K562 treated with DMSO at 1 percent for 12 hours (cell line): Measurements from ENCODE around the gene ENOX1. TPM values are rescaled to one million over a fixed set of nuclear protein-coding genes. Genes with fewer than 3 reads are reported as not detected.

ENCODE experiments used
- total RNA-seq: library from RNA; unstranded; fragments of 300-600 nt; gene quantifications from 2 replicates; pipeline ENCODE4 v1.2.3, GENCODE V29; 2022; ENCODE audit not compliant: insufficient read depth

ENOX1 gene
- not detected in 2 replicates for total RNA-seq

GRCh38 chr13:43786766-43787517 is at the start of gene ENOX1:
Gene ENOX1 (minus strand): TSS chr13:43786972.

Other genes starting within 250 kb of the ENOX1 start
- 0.32 TPM in 1 of 2 replicates, not detected in the other for gene CCDC122, start 92.8 kb upstream of the ENOX1 start, total RNA-seq
- not detected in 2 replicates for gene LACC1, start 92.9 kb upstream of the ENOX1 start, total RNA-seq